ENCODE measurements around the gene HCCS.

The HCCS gene

GRCh38 chrX:11124112-11124511 is 13.0 kb downstream of the HCCS start:
- no peak for DNase-seq

GRCh38 chrX:11125060-11125459 is 13.9 kb downstream of the HCCS start:
- DNase-seq, result no peak

GRCh38 chrX:11129534-11130105 is 18.5 kb downstream of the HCCS start:
- DNase-seq, result no peak

GRCh38 chrX:11130136-11130535 is 19.0 kb downstream of the HCCS start:
- DNase-seq, result no peak

- DNase-seq, result no peak
Observed at GRCh38 chrX:11131146-11131545, 20.0 kb downstream of the HCCS start.

GRCh38 chrX:11135564-11136185 is 24.5 kb downstream of the HCCS start:
- no peak for DNase-seq

GRCh38 chrX:11137543-11138139 is 26.5 kb downstream of the HCCS start:
- DNase-seq, result no peak

- no peak for DNase-seq
Observed at GRCh38 chrX:11138498-11139390, 27.6 kb downstream of the HCCS start.

GRCh38 chrX:11143931-11144678 is 33.0 kb downstream of the HCCS start:
- peak; percentile 15 for DNase-seq

- DNase-seq, result no peak
Observed at GRCh38 chrX:11146411-11146810, 35.3 kb downstream of the HCCS start.

GRCh38 chrX:11148401-11148800 is 37.3 kb downstream of the HCCS start:
- DNase-seq, result no peak

- DNase-seq, result no peak
Observed at GRCh38 chrX:11151799-11152559, 40.8 kb downstream of the HCCS start.

- DNase-seq, result no peak
Observed at GRCh38 chrX:11159149-11159548, 48.0 kb downstream of the HCCS start.

GRCh38 chrX:11164433-11164832 is 53.3 kb downstream of the HCCS start:
- no peak for DNase-seq

GRCh38 chrX:11171956-11172355 is 60.8 kb downstream of the HCCS start:
- DNase-seq, result no peak

GRCh38 chrX:11172415-11172814 is 61.3 kb downstream of the HCCS start:
- DNase-seq, result no peak

Measured in activated T-cell treated with anti-CD3 and anti-CD28 coated beads for 4 hours (primary cell).